ENCODE measurements around the gene EIF4E3. TPM values are rescaled to one million over a fixed set of nuclear protein-coding genes. Genes with fewer than 3 reads are reported as not detected.

Gene EIF4E3
- polyA plus RNA-seq, 3 donors: 35.6 to 111 (median 58.6) TPM

DNA sequence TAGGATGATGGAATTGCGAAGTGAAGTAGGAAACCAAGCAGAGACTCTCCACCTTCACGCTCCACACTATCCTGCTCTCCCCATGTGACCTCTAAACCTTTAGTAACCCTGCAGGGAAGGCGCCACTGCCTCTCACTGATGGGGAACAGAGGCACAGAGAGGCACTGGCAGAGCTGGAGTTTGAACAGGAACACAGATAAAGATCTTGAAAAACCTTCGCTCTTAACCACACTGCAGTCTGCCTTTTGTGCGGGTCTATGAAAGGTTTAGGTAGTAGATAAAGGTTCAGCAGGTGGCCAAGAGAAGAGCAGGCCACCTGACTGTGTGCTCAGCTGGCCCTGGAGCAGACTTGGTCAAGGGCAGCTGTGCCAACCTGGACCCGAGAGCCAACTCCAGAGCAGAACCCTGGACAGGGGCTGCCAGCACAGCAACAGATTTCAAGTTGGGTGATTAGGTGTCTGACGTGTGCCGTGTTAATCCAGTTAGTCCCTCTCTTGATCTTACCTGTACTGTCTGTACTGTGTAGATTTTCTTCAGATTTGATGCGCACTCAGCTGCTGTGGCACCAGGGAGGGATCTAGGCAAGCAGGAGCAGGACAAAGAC, 15.2 kb downstream of the EIF4E3 start:
- H3K4me2 ChIP-seq (replicated peaks; ENCODE audit: extremely low read depth, low read length, poor library complexity, severe bottlenecking): no peak overlapping the region
- peaks cover 69% of the 10 kb centered on the region for H3K4me1 Mint-ChIP-seq
- H3K9ac ChIP-seq (ENCODE audit: insufficient read depth, low read length, poor library complexity, severe bottlenecking): no peak overlapping the region
- H3K27me3 ChIP-seq (ENCODE audit: control insufficient read depth in 2 of 2, insufficient read depth in 2 of 2, low read length in 2 of 2): no peaks in the 10 kb centered on the region
- peaks cover 99% of the 10 kb centered on the region for H3K79me2 ChIP-seq (ENCODE audit: insufficient read depth, low read length)
- H3K36me3 ChIP-seq (replicated peaks in 1 of 2; ENCODE audit: control insufficient read depth in 1 of 2, insufficient read depth in 2 of 2, low read length in 2 of 2): peaks cover 20 to 55% of the 10 kb centered on the region in 2 donors
- no peak for TF ChIP-seq CTCF (IDR thresholded peaks at IDR 0.05)
- peaks cover 60 to 62% of the 10 kb centered on the region in 2 donors for H3K36me3 Mint-ChIP-seq
- no peak for DNase-seq
- no peaks in the 10 kb centered on the region for H3K27me3 Mint-ChIP-seq (ENCODE audit: low read depth in 3 of 3)
- intact Hi-C loops (cut with micrococcal nuclease): loop anchor here in 1 of 2 donors (5.0 to 10.0 kb wide), 2 partner anchors 147 to 1115 kb away; no protein-coding TSS in a partner anchor
- H3K9me3 ChIP-seq (replicated peaks in 1 of 2; ENCODE audit: control insufficient read depth in 1 of 2, insufficient read depth in 1 of 2, low read length in 2 of 2): no peaks in the 10 kb centered on the region
- peaks cover 0 to 1% (median 0%) of the 10 kb centered on the region in 7 donors for H3K9me3 Mint-ChIP-seq
- H4K20me1 ChIP-seq (ENCODE audit: insufficient read depth, low read length): peaks cover 100% of the 10 kb centered on the region
- peaks cover 6 to 31% of the 10 kb centered on the region in 2 donors for H3K4me1 ChIP-seq (ENCODE audit: control insufficient read depth in 1 of 2, insufficient read depth in 2 of 2, low read length in 2 of 2)
- H3K4me3 Mint-ChIP-seq: no peak overlapping the region
- peak overlapping the region in 1 of 2 donors; percentile 4 for H3K27ac ChIP-seq (ENCODE audit: low read depth in 1 of 2, low read length in 2 of 2)
- WGBS (ENCODE audit: insufficient coverage): 89% methylated on average over 5 of the region's 9 CpGs
- no peak overlapping the region for H3K4me3 ChIP-seq (replicated peaks in 1 of 3; ENCODE audit: low read depth in 2 of 3, low read length in 3 of 3)
- H3K27ac Mint-ChIP-seq: peak overlapping the region in 4 of 7 donors; percentile 30 to 65 (median 40)
- no peak overlapping the region for H2AFZ ChIP-seq (ENCODE audit: insufficient read depth, low read depth, low read length, poor library complexity, severe bottlenecking)

DNA sequence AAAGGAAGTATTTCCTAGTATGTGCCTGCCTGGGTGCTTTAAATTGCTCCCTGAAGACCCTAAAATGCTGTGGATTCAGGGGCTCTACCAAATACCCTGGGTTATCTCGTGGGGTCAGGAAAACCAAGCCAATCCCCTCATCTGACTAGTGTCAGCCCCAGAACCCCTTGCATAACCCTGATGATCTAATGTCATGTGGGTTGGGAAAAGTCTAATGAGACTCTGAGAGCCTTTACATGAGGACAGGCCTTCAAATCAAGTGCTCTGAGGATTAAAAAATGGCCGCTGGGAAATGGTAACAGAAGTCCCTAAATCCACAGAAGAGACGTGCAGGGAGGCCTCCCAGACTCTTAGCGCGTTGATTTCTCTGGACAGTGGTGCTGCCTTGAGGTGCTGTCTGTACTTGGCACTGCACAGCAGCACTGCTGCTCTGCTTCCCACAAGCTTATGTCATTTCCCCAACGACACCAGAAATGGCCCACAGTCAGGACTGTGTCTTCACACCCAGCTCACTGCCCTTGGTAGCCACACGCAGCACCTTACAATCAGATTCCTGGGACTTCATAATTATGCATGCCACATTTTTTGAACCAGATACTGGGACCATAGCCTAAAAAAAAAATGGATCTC, 16.6 kb downstream of the EIF4E3 start:
- Mint-ChIP-seq H3K27ac (peak overlapping the region in 5 of 7 donors; percentile 24 to 88 (median 53)), H3K4me1 (peaks cover 66% of the 10 kb centered on the region), H3K36me3 (peaks cover 67% of the 10 kb centered on the region in 2 donors), H3K9me3 (peaks cover 0 to 1% (median 0%) of the 10 kb centered on the region in 7 donors), H3K27me3 (ENCODE audit: low read depth in 3 of 3) (no peaks in the 10 kb centered on the region), H3K4me3 (no peak overlapping the region)
- H3K36me3 ChIP-seq (replicated peaks in 1 of 2; ENCODE audit: control insufficient read depth in 1 of 2, insufficient read depth in 2 of 2, low read length in 2 of 2): peaks cover 20 to 67% of the 10 kb centered on the region in 2 donors
- peaks cover 100% of the 10 kb centered on the region for H4K20me1 ChIP-seq (ENCODE audit: insufficient read depth, low read length)
- intact Hi-C loops (cut with micrococcal nuclease): no loop called here
- no peak overlapping the region for H3K4me3 ChIP-seq (replicated peaks in 1 of 3; ENCODE audit: low read depth in 2 of 3, low read length in 3 of 3)
- H3K9ac ChIP-seq (ENCODE audit: insufficient read depth, low read length, poor library complexity, severe bottlenecking): no peak overlapping the region
- WGBS (ENCODE audit: insufficient coverage): 31% methylated on average over 7 of the region's 7 CpGs
- peaks cover 99% of the 10 kb centered on the region for H3K79me2 ChIP-seq (ENCODE audit: insufficient read depth, low read length)
- H3K4me2 ChIP-seq (replicated peaks; ENCODE audit: extremely low read depth, low read length, poor library complexity, severe bottlenecking): no peak overlapping the region
- peak in 2 of 3 donors; percentile 16 for DNase-seq
- H3K27me3 ChIP-seq (ENCODE audit: control insufficient read depth in 2 of 2, insufficient read depth in 2 of 2, low read length in 2 of 2): no peaks in the 10 kb centered on the region
- peak overlapping the region in 1 of 2 donors; percentile 56 for H3K27ac ChIP-seq (ENCODE audit: low read depth in 1 of 2, low read length in 2 of 2)
- H3K4me1 ChIP-seq (ENCODE audit: control insufficient read depth in 1 of 2, insufficient read depth in 2 of 2, low read length in 2 of 2): peaks cover 6 to 39% of the 10 kb centered on the region in 2 donors
- no peaks in the 10 kb centered on the region for H3K9me3 ChIP-seq (replicated peaks in 1 of 2; ENCODE audit: control insufficient read depth in 1 of 2, insufficient read depth in 1 of 2, low read length in 2 of 2)
- no peak overlapping the region for H2AFZ ChIP-seq (ENCODE audit: insufficient read depth, low read depth, low read length, poor library complexity, severe bottlenecking)
- TF ChIP-seq CTCF (IDR thresholded peaks at IDR 0.05): no peak
